ENCODE results near the gene ZDHHC23. TPM values are rescaled to one million over a fixed set of nuclear protein-coding genes. Genes with fewer than 3 reads are reported as not detected.

ZDHHC23 gene
- total and polyA plus RNA-seq, 5 donors from 2014 or later = 0.49 to 7.4 (median 0.75) TPM

- Histone ChIP-seq H3K27me3 (ENCODE audit: control insufficient read depth, insufficient read depth, low read length) (no peaks in the 10 kb centered on the region), H3K36me3 (ENCODE audit: control insufficient read depth, insufficient read depth, low read length) (no peaks in the 10 kb centered on the region), H3K27ac (ENCODE audit: insufficient read depth, low read length, poor library complexity, severe bottlenecking) (no peak overlapping the region), H3K9me3 (ENCODE audit: control insufficient read depth in 2 of 2, low read length in 2 of 2) (no peaks in the 10 kb centered on the region), H3K4me1 (ENCODE audit: control insufficient read depth, insufficient read depth, low read length, poor library complexity, severe bottlenecking) (no peaks in the 10 kb centered on the region), H3K4me3 (ENCODE audit: low read depth, low read length) (no peak overlapping the region)
- no peak for DNase-seq
- Mint-ChIP-seq H3K9me3 (peaks cover 0 to 7% (median 2%) of the 10 kb centered on the region in 7 donors), H3K4me3 (no peak overlapping the region), H3K27ac (no peak overlapping the region), H3K4me1 (peaks cover 6 to 13% (median 13%) of the 10 kb centered on the region in 4 donors), H3K36me3 (no peaks in the 10 kb centered on the region), H3K27me3 (no peaks in the 10 kb centered on the region)
- ATAC-seq (ENCODE audit: low read depth in 2 of 2) = no peak
Observed at GRCh38 chr3:113966172-113966571, 18.4 kb downstream of the ZDHHC23 start.

- ATAC-seq (ENCODE audit: low read depth in 2 of 2) (no peak), DNase-seq (no peak)
- Mint-ChIP-seq H3K27ac (no peak overlapping the region), H3K27me3 (peaks cover 8% of the 10 kb centered on the region), H3K9me3 (peaks cover 5 to 28% (median 11%) of the 10 kb centered on the region in 7 donors), H3K4me1 (peaks cover 6 to 19% (median 8%) of the 10 kb centered on the region in 4 donors), H3K4me3 (no peak overlapping the region), H3K36me3 (peaks cover 19% of the 10 kb centered on the region)
- Histone ChIP-seq H3K27me3 (ENCODE audit: control insufficient read depth, insufficient read depth, low read length) (no peaks in the 10 kb centered on the region), H3K4me3 (ENCODE audit: low read depth, low read length) (no peak overlapping the region), H3K27ac (ENCODE audit: insufficient read depth, low read length, poor library complexity, severe bottlenecking) (no peak overlapping the region), H3K36me3 (ENCODE audit: control insufficient read depth, insufficient read depth, low read length) (peaks cover 4% of the 10 kb centered on the region), H3K9me3 (ENCODE audit: control insufficient read depth in 2 of 2, low read length in 2 of 2) (peaks cover 10 to 14% of the 10 kb centered on the region in 2 experiments), H3K4me1 (ENCODE audit: control insufficient read depth, insufficient read depth, low read length, poor library complexity, severe bottlenecking) (no peaks in the 10 kb centered on the region)
Observed at GRCh38 chr3:113968986-113969385, 21.2 kb downstream of the ZDHHC23 start.

GRCh38 chr3:113977822-113978221 is 30.0 kb downstream of the ZDHHC23 start:
- H3K27me3 Mint-ChIP-seq = peaks cover 4% of the 10 kb centered on the region
- DNase-seq = no peak

GRCh38 chr3:113979916-113980315 is 32.1 kb downstream of the ZDHHC23 start:
- Histone ChIP-seq H3K36me3 (ENCODE audit: control insufficient read depth, insufficient read depth, low read length) (peaks cover 8% of the 10 kb centered on the region), H3K27ac (ENCODE audit: insufficient read depth, low read length, poor library complexity, severe bottlenecking) (no peak overlapping the region), H3K27me3 (ENCODE audit: control insufficient read depth, insufficient read depth, low read length) (no peaks in the 10 kb centered on the region), H3K4me3 (ENCODE audit: low read depth, low read length) (no peak overlapping the region), H3K4me1 (ENCODE audit: control insufficient read depth, insufficient read depth, low read length, poor library complexity, severe bottlenecking) (no peaks in the 10 kb centered on the region), H3K9me3 (ENCODE audit: control insufficient read depth in 2 of 2, low read length in 2 of 2) (peaks cover 0 to 2% of the 10 kb centered on the region in 2 experiments)
- DNase-seq (no peak), ATAC-seq (ENCODE audit: low read depth in 2 of 2) (no peak)
- no peaks in the 10 kb centered on the region for H3K27me3 Mint-ChIP-seq
- H3K4me3 Mint-ChIP-seq = no peak overlapping the region
- peaks cover 61% of the 10 kb centered on the region for H3K36me3 Mint-ChIP-seq
- H3K9me3 Mint-ChIP-seq = peaks cover 0 to 3% (median under 1%) of the 10 kb centered on the region in 7 donors
- no peak overlapping the region for H3K27ac Mint-ChIP-seq
- peaks cover 0 to 4% (median 0%) of the 10 kb centered on the region in 4 donors for H3K4me1 Mint-ChIP-seq

More at GRCh38 chr3:113977822-113978221, 30.0 kb downstream of the ZDHHC23 start:
- peaks cover 11 to 14% of the 10 kb centered on the region in 2 experiments for H3K9me3 ChIP-seq (ENCODE audit: control insufficient read depth in 2 of 2, low read length in 2 of 2)
- H3K27ac Mint-ChIP-seq = no peak overlapping the region
- peaks cover 62% of the 10 kb centered on the region for H3K36me3 Mint-ChIP-seq
- peaks cover 0 to 5% (median 0%) of the 10 kb centered on the region in 4 donors for H3K4me1 Mint-ChIP-seq
- no peaks in the 10 kb centered on the region for H3K4me1 ChIP-seq (ENCODE audit: control insufficient read depth, insufficient read depth, low read length, poor library complexity, severe bottlenecking)
- H3K9me3 Mint-ChIP-seq = peaks cover 6 to 20% (median 9%) of the 10 kb centered on the region in 7 donors
- no peak overlapping the region for H3K4me3 Mint-ChIP-seq
- H3K4me3 ChIP-seq (ENCODE audit: low read depth, low read length) = no peak overlapping the region
- no peak overlapping the region for H3K27ac ChIP-seq (ENCODE audit: insufficient read depth, low read length, poor library complexity, severe bottlenecking)
- no peaks in the 10 kb centered on the region for H3K27me3 ChIP-seq (ENCODE audit: control insufficient read depth, insufficient read depth, low read length)
- ATAC-seq (ENCODE audit: low read depth in 2 of 2) = no peak
- H3K36me3 ChIP-seq (ENCODE audit: control insufficient read depth, insufficient read depth, low read length) = peaks cover 12% of the 10 kb centered on the region

GRCh38 chr3:113981803-113982202 is 34.0 kb downstream of the ZDHHC23 start:
- Histone ChIP-seq H3K36me3 (ENCODE audit: control insufficient read depth, insufficient read depth, low read length) (peaks cover 9% of the 10 kb centered on the region), H3K4me1 (ENCODE audit: control insufficient read depth, insufficient read depth, low read length, poor library complexity, severe bottlenecking) (no peaks in the 10 kb centered on the region), H3K27ac (ENCODE audit: insufficient read depth, low read length, poor library complexity, severe bottlenecking) (no peak overlapping the region), H3K9me3 (ENCODE audit: control insufficient read depth in 2 of 2, low read length in 2 of 2) (no peaks in the 10 kb centered on the region), H3K27me3 (ENCODE audit: control insufficient read depth, insufficient read depth, low read length) (no peaks in the 10 kb centered on the region), H3K4me3 (ENCODE audit: low read depth, low read length) (no peak overlapping the region)
- Mint-ChIP-seq H3K27me3 (no peaks in the 10 kb centered on the region), H3K36me3 (peaks cover 61% of the 10 kb centered on the region), H3K4me3 (no peak overlapping the region), H3K4me1 (peaks cover 0 to 4% (median 0%) of the 10 kb centered on the region in 4 donors), H3K27ac (no peak overlapping the region), H3K9me3 (peaks cover 0 to 2% (median 0%) of the 10 kb centered on the region in 7 donors)
- DNase-seq (no peak), ATAC-seq (ENCODE audit: low read depth in 2 of 2) (no peak)

GRCh38 chr3:113983544-113983943 is 35.7 kb downstream of the ZDHHC23 start:
- no peak overlapping the region for H3K27ac ChIP-seq (ENCODE audit: insufficient read depth, low read length, poor library complexity, severe bottlenecking)

GRCh38 chr3:113985541-113985940 is 37.7 kb downstream of the ZDHHC23 start:
- H3K9me3 Mint-ChIP-seq = peaks cover 0 to 2% (median 0%) of the 10 kb centered on the region in 7 donors
- H3K4me3 Mint-ChIP-seq = no peak overlapping the region
- Histone ChIP-seq H3K9me3 (ENCODE audit: control insufficient read depth in 2 of 2, low read length in 2 of 2) (no peaks in the 10 kb centered on the region), H3K4me3 (ENCODE audit: low read depth, low read length) (no peak overlapping the region), H3K27me3 (ENCODE audit: control insufficient read depth, insufficient read depth, low read length) (no peaks in the 10 kb centered on the region), H3K4me1 (ENCODE audit: control insufficient read depth, insufficient read depth, low read length, poor library complexity, severe bottlenecking) (no peaks in the 10 kb centered on the region), H3K36me3 (ENCODE audit: control insufficient read depth, insufficient read depth, low read length) (peaks cover 2% of the 10 kb centered on the region), H3K27ac (ENCODE audit: insufficient read depth, low read length, poor library complexity, severe bottlenecking) (no peak overlapping the region)
- H3K27me3 Mint-ChIP-seq = no peaks in the 10 kb centered on the region
- H3K4me1 Mint-ChIP-seq = peaks cover 0 to 4% (median 0%) of the 10 kb centered on the region in 4 donors
- ATAC-seq (ENCODE audit: low read depth in 2 of 2) = no peak
- H3K36me3 Mint-ChIP-seq = peaks cover 46% of the 10 kb centered on the region
- no peak overlapping the region for H3K27ac Mint-ChIP-seq
- DNase-seq = no peak

More at GRCh38 chr3:113983544-113983943, 35.7 kb downstream of the ZDHHC23 start:
- no peak overlapping the region for H3K27ac Mint-ChIP-seq
- DNase-seq (no peak), ATAC-seq (ENCODE audit: low read depth in 2 of 2) (no peak)
- no peak overlapping the region for H3K4me3 Mint-ChIP-seq
- Histone ChIP-seq H3K9me3 (ENCODE audit: control insufficient read depth in 2 of 2, low read length in 2 of 2) (no peaks in the 10 kb centered on the region), H3K36me3 (ENCODE audit: control insufficient read depth, insufficient read depth, low read length) (peaks cover 2% of the 10 kb centered on the region), H3K4me1 (ENCODE audit: control insufficient read depth, insufficient read depth, low read length, poor library complexity, severe bottlenecking) (no peaks in the 10 kb centered on the region), H3K27me3 (ENCODE audit: control insufficient read depth, insufficient read depth, low read length) (no peaks in the 10 kb centered on the region), H3K4me3 (ENCODE audit: low read depth, low read length) (no peak overlapping the region)
- H3K27me3 Mint-ChIP-seq = no peaks in the 10 kb centered on the region
- H3K9me3 Mint-ChIP-seq = peaks cover 0 to 2% (median 0%) of the 10 kb centered on the region in 7 donors
- peaks cover 0 to 4% (median 0%) of the 10 kb centered on the region in 4 donors for H3K4me1 Mint-ChIP-seq
- peaks cover 54% of the 10 kb centered on the region for H3K36me3 Mint-ChIP-seq

GRCh38 chr3:114005481-114005880 is 57.7 kb downstream of the ZDHHC23 start:
- no peak for DNase-seq
- no peak overlapping the region for H3K27ac ChIP-seq (ENCODE audit: insufficient read depth, low read length, poor library complexity, severe bottlenecking)

More at GRCh38 chr3:114005481-114005880, 57.7 kb downstream of the ZDHHC23 start:
- ATAC-seq (ENCODE audit: low read depth in 2 of 2) = peak in 1 of 2 donors; percentile 44
- Mint-ChIP-seq H3K36me3 (peaks cover 14% of the 10 kb centered on the region), H3K4me3 (no peak overlapping the region), H3K27ac (no peak overlapping the region), H3K9me3 (no peaks in the 10 kb centered on the region), H3K27me3 (no peaks in the 10 kb centered on the region), H3K4me1 (peaks cover 0 to 4% (median 0%) of the 10 kb centered on the region in 4 donors)
- Histone ChIP-seq H3K4me3 (ENCODE audit: low read depth, low read length) (no peak overlapping the region), H3K27me3 (ENCODE audit: control insufficient read depth, insufficient read depth, low read length) (no peaks in the 10 kb centered on the region), H3K9me3 (ENCODE audit: control insufficient read depth in 2 of 2, low read length in 2 of 2) (no peaks in the 10 kb centered on the region), H3K36me3 (ENCODE audit: control insufficient read depth, insufficient read depth, low read length) (peaks cover 7% of the 10 kb centered on the region), H3K4me1 (ENCODE audit: control insufficient read depth, insufficient read depth, low read length, poor library complexity, severe bottlenecking) (no peaks in the 10 kb centered on the region)
